C1 segment of cervical spinal cord (tissue), 14 donors: Measurements from ENCODE around the gene HSF2BP.
"Not testable (repeated sequence)": the region's sequence is repeated elsewhere in the genome, so short reads cannot be mapped to it uniquely, and the experiment has no call there.

Experiments
- DNase-seq, 14 donors: peaks; one replicate each; lab custom pipeline; 2025; lab: John Stamatoyannopoulos, UW

HSF2BP gene

GRCh38 chr21:43619344-43619743 lies 39.9 kb downstream of the HSF2BP start:
- DNase-seq, result no peak

GRCh38 chr21:43618940-43619339 lies 40.3 kb downstream of the HSF2BP start:
- no peak for DNase-seq

- not testable (repeated sequence) for DNase-seq
These were observed 42.4 kb downstream of the HSF2BP start for GRCh38 chr21:43616861-43617260.

- no peak for DNase-seq
These were observed 44.4 kb downstream of the HSF2BP start for GRCh38 chr21:43614839-43615238.

- no peak for DNase-seq
These were observed 45.3 kb downstream of the HSF2BP start for GRCh38 chr21:43613755-43614638.

- DNase-seq, result peak in 5 of 14 donors; percentile 3 to 35 (median 12)
These were observed 47.5 kb downstream of the HSF2BP start for GRCh38 chr21:43611598-43612369.

- DNase-seq, result peak in 7 of 14 donors; percentile 5 to 22 (median 14)
These were observed 49.6 kb downstream of the HSF2BP start for GRCh38 chr21:43609501-43610340.

GRCh38 chr21:43608664-43609063 lies 50.6 kb downstream of the HSF2BP start:
- no peak for DNase-seq

GRCh38 chr21:43608225-43608624 lies 51.1 kb downstream of the HSF2BP start:
- no peak for DNase-seq

- DNase-seq, result no peak
These were observed 53.7 kb downstream of the HSF2BP start for GRCh38 chr21:43605320-43606215.

- DNase-seq, result no peak
These were observed 54.6 kb downstream of the HSF2BP start for GRCh38 chr21:43604505-43605204.

GRCh38 chr21:43603641-43604504 lies 55.4 kb downstream of the HSF2BP start:
- DNase-seq, result no peak

- no peak for DNase-seq
These were observed 56.1 kb downstream of the HSF2BP start for GRCh38 chr21:43603233-43603626.

- no peak for DNase-seq
These were observed 56.7 kb downstream of the HSF2BP start for GRCh38 chr21:43602266-43603232.

GRCh38 chr21:43600642-43601402 lies 58.5 kb downstream of the HSF2BP start:
- no peak for DNase-seq

GRCh38 chr21:43599728-43600127 lies 59.6 kb downstream of the HSF2BP start:
- no peak for DNase-seq
